Measurements from ENCODE around the gene FUT6.

- TF ChIP-seq YY1 (IDR thresholded peaks at IDR 0.05; ENCODE audit: low read depth) (no peak), EP300 (IDR thresholded peaks at IDR 0.05; ENCODE audit: borderline replicate concordance) (peak; percentile 39), CREB1 (IDR thresholded peaks at IDR 0.05; ENCODE audit: low read depth) (no peak), TAF1 (IDR thresholded peaks at IDR 0.05; ENCODE audit: low read depth) (no peak), ZBTB7A (IDR thresholded peaks at IDR 0.05; ENCODE audit: low read depth) (no peak; the same call in 1 of the 2 replicates), FOXM1 (IDR thresholded peaks at IDR 0.05; ENCODE audit: borderline replicate concordance, low read depth) (no peak), MAX (IDR thresholded peaks at IDR 0.05) (no peak), RAD21 (IDR thresholded peaks at IDR 0.05; ENCODE audit: low read depth) (peak; percentile 28; the same call in 1 of the 2 replicates)
Measured at GRCh38 chr19:5826531-5827341, 12.8 kb downstream of the FUT6 start.
